ENCODE measurements around the gene MED16. TPM values are rescaled to one million over a fixed set of nuclear protein-coding genes. Genes with fewer than 3 reads are reported as not detected.

MED16 gene
- total RNA-seq, 1 donor from 2014 or later, result 41.4 TPM

DNA sequence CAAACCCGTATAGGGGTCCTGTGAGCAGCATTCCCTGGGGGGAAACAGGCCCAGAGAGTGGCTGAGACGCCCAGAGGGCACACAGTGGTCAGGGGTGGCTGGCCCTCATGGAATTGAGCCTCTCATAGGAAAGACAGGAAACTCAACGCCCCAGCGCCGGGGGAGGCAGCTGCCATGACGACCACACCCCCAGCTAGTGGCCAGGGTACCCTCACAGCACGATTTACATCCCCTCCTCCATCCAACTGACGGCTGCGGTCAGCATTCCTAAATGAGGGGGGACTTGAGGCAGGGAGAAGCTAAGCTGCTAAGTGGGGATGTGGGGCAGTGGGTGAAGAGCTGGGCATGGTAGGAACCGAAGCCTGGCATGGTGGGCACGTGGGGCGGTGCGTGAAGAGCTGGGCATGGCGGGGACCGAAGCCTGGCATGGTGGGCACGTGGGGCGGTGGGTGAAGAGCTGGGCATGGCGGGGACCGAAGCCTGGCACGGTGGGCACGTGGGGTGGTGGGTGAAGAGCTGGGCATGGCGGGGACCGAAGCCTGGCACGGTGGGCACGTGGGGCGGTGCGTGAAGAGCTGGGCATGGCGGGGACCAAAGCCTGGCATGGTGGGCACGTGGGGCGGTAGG, 10.0 kb downstream of the MED16 start:
- no peak overlapping the region for H3K4me3 ChIP-seq (ENCODE audit: insufficient read depth, low read depth, low read length)
- H3K36me3 ChIP-seq (ENCODE audit: insufficient read depth, low read length), result peaks cover 7% of the 10 kb centered on the region
- Mint-ChIP-seq H3K4me3 (ENCODE audit: unreplicated experiment) (no peak overlapping the region), H3K36me3 (ENCODE audit: low read depth, unreplicated experiment) (peaks cover 14% of the 10 kb centered on the region), H3K9me3 (ENCODE audit: unreplicated experiment) (no peaks in the 10 kb centered on the region), H3K27me3 (ENCODE audit: low read depth, unreplicated experiment) (no peaks in the 10 kb centered on the region), H3K27ac (ENCODE audit: unreplicated experiment) (no peak overlapping the region), H3K4me1 (ENCODE audit: low read depth, unreplicated experiment) (no peaks in the 10 kb centered on the region)
- no peak overlapping the region for H3K4me2 ChIP-seq (ENCODE audit: low read length)
- TF ChIP-seq, protein P1, sequence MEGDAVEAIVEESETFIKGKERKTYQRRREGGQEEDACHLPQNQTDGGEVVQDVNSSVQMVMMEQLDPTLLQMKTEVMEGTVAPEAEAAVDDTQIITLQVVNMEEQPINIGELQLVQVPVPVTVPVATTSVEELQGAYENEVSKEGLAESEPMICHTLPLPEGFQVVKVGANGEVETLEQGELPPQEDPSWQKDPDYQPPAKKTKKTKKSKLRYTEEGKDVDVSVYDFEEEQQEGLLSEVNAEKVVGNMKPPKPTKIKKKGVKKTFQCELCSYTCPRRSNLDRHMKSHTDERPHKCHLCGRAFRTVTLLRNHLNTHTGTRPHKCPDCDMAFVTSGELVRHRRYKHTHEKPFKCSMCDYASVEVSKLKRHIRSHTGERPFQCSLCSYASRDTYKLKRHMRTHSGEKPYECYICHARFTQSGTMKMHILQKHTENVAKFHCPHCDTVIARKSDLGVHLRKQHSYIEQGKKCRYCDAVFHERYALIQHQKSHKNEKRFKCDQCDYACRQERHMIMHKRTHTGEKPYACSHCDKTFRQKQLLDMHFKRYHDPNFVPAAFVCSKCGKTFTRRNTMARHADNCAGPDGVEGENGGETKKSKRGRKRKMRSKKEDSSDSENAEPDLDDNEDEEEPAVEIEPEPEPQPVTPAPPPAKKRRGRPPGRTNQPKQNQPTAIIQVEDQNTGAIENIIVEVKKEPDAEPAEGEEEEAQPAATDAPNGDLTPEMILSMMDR (IDR thresholded peaks at IDR 0.05; ENCODE audit: insufficient read depth, low read depth, low read length), result no peak
- no peak for TF ChIP-seq EZH2 (IDR thresholded peaks at IDR 0.05; ENCODE audit: insufficient read depth, low read length)
- FAIRE-seq, result no peak
- H2AFZ ChIP-seq (ENCODE audit: low read depth, low read length), result no peak overlapping the region
- no peaks in the 10 kb centered on the region for H3K4me1 ChIP-seq (ENCODE audit: insufficient read depth, low read length)
- no peaks in the 10 kb centered on the region for H3K27me3 ChIP-seq (ENCODE audit: insufficient read depth, low read length)
- H3K9me3 ChIP-seq (ENCODE audit: insufficient read depth, low read depth, low read length), result no peaks in the 10 kb centered on the region
- H3K79me2 ChIP-seq (ENCODE audit: insufficient read depth, low read length), result no peaks in the 10 kb centered on the region
- peaks cover 11% of the 10 kb centered on the region for H4K20me1 ChIP-seq (ENCODE audit: insufficient read depth, low read length)
- no peak for DNase-seq (ENCODE audit: low read depth)
- no peak overlapping the region for H3K27ac ChIP-seq (ENCODE audit: low read depth, low read length)
- no peak overlapping the region for H3K9ac ChIP-seq (ENCODE audit: low read length)

DNA sequence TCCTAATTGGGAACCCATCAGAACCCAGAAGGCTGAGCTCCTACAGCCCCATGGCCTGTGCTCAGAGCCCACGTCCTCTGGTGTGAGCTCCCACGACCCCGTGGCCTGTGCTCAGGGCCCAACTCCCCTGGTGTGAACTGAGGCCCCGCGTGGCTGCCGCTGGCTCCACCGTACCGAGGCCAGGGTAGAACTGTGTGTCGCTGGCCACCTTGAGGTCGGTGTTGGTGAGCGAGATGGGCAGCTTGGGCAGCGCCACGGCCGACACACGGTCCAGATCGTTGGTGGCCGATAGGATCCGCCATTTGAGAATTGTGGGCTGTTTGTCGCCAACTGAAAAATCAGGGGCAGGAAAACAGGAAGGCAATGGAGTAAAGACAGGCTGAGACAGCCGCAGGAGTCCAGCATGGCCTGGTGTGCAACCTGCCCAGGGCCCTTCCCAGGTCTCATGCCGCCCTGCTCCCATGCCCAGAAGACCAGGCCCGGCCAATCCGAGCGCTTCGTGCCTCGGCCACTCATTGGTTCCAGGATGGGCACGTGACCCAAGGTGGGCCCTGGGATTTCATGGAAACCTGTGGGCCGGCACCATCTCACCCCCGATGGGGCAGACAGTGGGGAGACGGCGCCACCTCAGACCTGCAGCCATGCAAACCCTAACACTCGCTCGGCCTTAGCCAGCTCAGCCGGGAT, 11.5 kb downstream of the MED16 start:
- Histone ChIP-seq H3K9ac (ENCODE audit: low read length) (no peak overlapping the region), H3K79me2 (ENCODE audit: insufficient read depth, low read length) (no peaks in the 10 kb centered on the region), H3K27ac (ENCODE audit: low read depth, low read length) (no peak overlapping the region), H4K20me1 (ENCODE audit: insufficient read depth, low read length) (peaks cover 11% of the 10 kb centered on the region), H3K9me3 (ENCODE audit: insufficient read depth, low read depth, low read length) (no peaks in the 10 kb centered on the region), H2AFZ (ENCODE audit: low read depth, low read length) (no peak overlapping the region), H3K36me3 (ENCODE audit: insufficient read depth, low read length) (peaks cover 7% of the 10 kb centered on the region), H3K4me3 (ENCODE audit: insufficient read depth, low read depth, low read length) (no peak overlapping the region), H3K4me1 (ENCODE audit: insufficient read depth, low read length) (no peaks in the 10 kb centered on the region), H3K27me3 (ENCODE audit: insufficient read depth, low read length) (no peaks in the 10 kb centered on the region), H3K4me2 (ENCODE audit: low read length) (no peak overlapping the region)
- Mint-ChIP-seq H3K36me3 (ENCODE audit: low read depth, unreplicated experiment) (peaks cover 10% of the 10 kb centered on the region), H3K4me1 (ENCODE audit: low read depth, unreplicated experiment) (no peaks in the 10 kb centered on the region), H3K9me3 (ENCODE audit: unreplicated experiment) (no peaks in the 10 kb centered on the region), H3K27ac (ENCODE audit: unreplicated experiment) (no peak overlapping the region), H3K4me3 (ENCODE audit: unreplicated experiment) (no peak overlapping the region), H3K27me3 (ENCODE audit: low read depth, unreplicated experiment) (no peaks in the 10 kb centered on the region)
- no peak for TF ChIP-seq EZH2 (IDR thresholded peaks at IDR 0.05; ENCODE audit: insufficient read depth, low read length)
- TF ChIP-seq, protein P1 (IDR thresholded peaks at IDR 0.05; ENCODE audit: insufficient read depth, low read depth, low read length), result no peak
- DNase-seq (ENCODE audit: low read depth) (no peak), FAIRE-seq (no peak)

All from astrocyte (in vitro differentiated cells and primary cell).